CD4-positive, alpha-beta T cell treated with Interferon gamma for 1 hour (primary cell): ENCODE results near the gene DCAKD.

Source experiments
- DNase-seq: peaks from one replicate; pipeline ENCODE4 v3.0.0-alpha.2; 2020

DCAKD gene

GRCh38 chr17:45051060-45051719 is at the start of gene DCAKD:
TSS of gene DCAKD (minus strand) at chr17:45051632. CDS start at chr17:45034885, 16,747 bp downstream.
- DNase-seq = peak; percentile 91

GRCh38 chr17:45098869-45099616 is 47.6 kb upstream of the DCAKD start:
- DNase-seq = peak; percentile 71

GRCh38 chr17:45098081-45098868 is 46.8 kb upstream of the DCAKD start:
- no peak for DNase-seq

- no peak for DNase-seq
Observed at GRCh38 chr17:45096926-45097325, 45.5 kb upstream of the DCAKD start.

- no peak for DNase-seq
Observed at GRCh38 chr17:45096141-45096540, 44.7 kb upstream of the DCAKD start.

GRCh38 chr17:45093444-45094110 is 42.1 kb upstream of the DCAKD start:
- no peak for DNase-seq

- DNase-seq = no peak
Observed at GRCh38 chr17:45092911-45093430, 41.5 kb upstream of the DCAKD start.

GRCh38 chr17:45091778-45092425 is 40.5 kb upstream of the DCAKD start:
- no peak for DNase-seq

GRCh38 chr17:45090711-45091110 is 39.3 kb upstream of the DCAKD start:
- no peak for DNase-seq

- no peak for DNase-seq
Observed at GRCh38 chr17:45088741-45089140, 37.3 kb upstream of the DCAKD start.

- no peak for DNase-seq
Observed at GRCh38 chr17:45087978-45088377, 36.5 kb upstream of the DCAKD start.

- no peak for DNase-seq
Observed at GRCh38 chr17:45087504-45087975, 36.1 kb upstream of the DCAKD start.

GRCh38 chr17:45086865-45087503 is 35.6 kb upstream of the DCAKD start:
- no peak for DNase-seq

- no peak for DNase-seq
Observed at GRCh38 chr17:45086391-45086790, 35.0 kb upstream of the DCAKD start.

- no peak for DNase-seq
Observed at GRCh38 chr17:45081047-45081703, 29.7 kb upstream of the DCAKD start.

GRCh38 chr17:45077643-45078042 is 26.2 kb upstream of the DCAKD start:
- no peak for DNase-seq

GRCh38 chr17:45073414-45074070 is 22.1 kb upstream of the DCAKD start:
- DNase-seq = no peak

GRCh38 chr17:45070809-45071208 is 19.4 kb upstream of the DCAKD start:
- DNase-seq = no peak

- no peak for DNase-seq
Observed at GRCh38 chr17:45070001-45070400, 18.6 kb upstream of the DCAKD start.

GRCh38 chr17:45067637-45068036 is 16.2 kb upstream of the DCAKD start:
- DNase-seq = no peak

GRCh38 chr17:45063198-45063597 is 11.8 kb upstream of the DCAKD start:
- DNase-seq = no peak
